Parathyroid adenoma (tissue), 2 donors: ENCODE data around the gene ADCY1.

ENCODE experiments used
- H2AFZ ChIP-seq: fragments of 300-600 bp; sonication (generic); one replicate; pipeline ENCODE4 v1.7.0; 2017; ENCODE audit warnings: antibody characterized with exemption, mild to moderate bottlenecking
- H3K27ac ChIP-seq: fragments of 300-600 bp; sonication (generic); one replicate; pipeline ENCODE4 v1.7.0; 2017
- H3K27me3 ChIP-seq: fragments of 300-600 bp; sonication (generic); one replicate; pipeline ENCODE4 v1.7.0; 2017; ENCODE audit warnings: low read length; ENCODE audit not compliant: control insufficient read depth, insufficient read depth
- H3K36me3 ChIP-seq: fragments of 300-600 bp; sonication (generic); one replicate; pipeline ENCODE4 v1.7.0; 2017; ENCODE audit warnings: low read length; ENCODE audit not compliant: control insufficient read depth, insufficient read depth
- H3K4me1 ChIP-seq: fragments of 300-600 bp; sonication (generic); one replicate; pipeline ENCODE4 v1.7.0; 2017; ENCODE audit warnings: control low read depth
- H3K4me2 ChIP-seq: fragments of 300-600 bp; sonication (generic); one replicate; pipeline ENCODE4 v1.7.0; 2017; ENCODE audit warnings: low read length
- H3K4me3 ChIP-seq: fragments of 300-600 bp; sonication (generic); one replicate; pipeline ENCODE4 v1.7.0; 2017; ENCODE audit warnings: low read depth, low read length
- H3K79me2 ChIP-seq: fragments of 300-600 bp; sonication (generic); one replicate; pipeline ENCODE4 v1.7.0; 2017; ENCODE audit warnings: control low read depth
- H3K9ac ChIP-seq: fragments of 300-600 bp; sonication (generic); one replicate; pipeline ENCODE4 v1.7.0; 2017; ENCODE audit warnings: mild to moderate bottlenecking
- H3K9me3 ChIP-seq: fragments of 300-600 bp; sonication (generic); one replicate; pipeline ENCODE4 v1.7.0; 2017; ENCODE audit warnings: low read length; ENCODE audit not compliant: control insufficient read depth
- TF ChIP-seq, protein P1 (sequence below): fragments of 300-600 bp; sonication (generic); IDR thresholded peaks from one replicate; pipeline ENCODE4 v1.7.0; 2017; ENCODE audit warnings: antibody characterized with exemption, mild to moderate bottlenecking
- donor health status: primary hyperparathyroidism.

The ADCY1 gene

DNA sequence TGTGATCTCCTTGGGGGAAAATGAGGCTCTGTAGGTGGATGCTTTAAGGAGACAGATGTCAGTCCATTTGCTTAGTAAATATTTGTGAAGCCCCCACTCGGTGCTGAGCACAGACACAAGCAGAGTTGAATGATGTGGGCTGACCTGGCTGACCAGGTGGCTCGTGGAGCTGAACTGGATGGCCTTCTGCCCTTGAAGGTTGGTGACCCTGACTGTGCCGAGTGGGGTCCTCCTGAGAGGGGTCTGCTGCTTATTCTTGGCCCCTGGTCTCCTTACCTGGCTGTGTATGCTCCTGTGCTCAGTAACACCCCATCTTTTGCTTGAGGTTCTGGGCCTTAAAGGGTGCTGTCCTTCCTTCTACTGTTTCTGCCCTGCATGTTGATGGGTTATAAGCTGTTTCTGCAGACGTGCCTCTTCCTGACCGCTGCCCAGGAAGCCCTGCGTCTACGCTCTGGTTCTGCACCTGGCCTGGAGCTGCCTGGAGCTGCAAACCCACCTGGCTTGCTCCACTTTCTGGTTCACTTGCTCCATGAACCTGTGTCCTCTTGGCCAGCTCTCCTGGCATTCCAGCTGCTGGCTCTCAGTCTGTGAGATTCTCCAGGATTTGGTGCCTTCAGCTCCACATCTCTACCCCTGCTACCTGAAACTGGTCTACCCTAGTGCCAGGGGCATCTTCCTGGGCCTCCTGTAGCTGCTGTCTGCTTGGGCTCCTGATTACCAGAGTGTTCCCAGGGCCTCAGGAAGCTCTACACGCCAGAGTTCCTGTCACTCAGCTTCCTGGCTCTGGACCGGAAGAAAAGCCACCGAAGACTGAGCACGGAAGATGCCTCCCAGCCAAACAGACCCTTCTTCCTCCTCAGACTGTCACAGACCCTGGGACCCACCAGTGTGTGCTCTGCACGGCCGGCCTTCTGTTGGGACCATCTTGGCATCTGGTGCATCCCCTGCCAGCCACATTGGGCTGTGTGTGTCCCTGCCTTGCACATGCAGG lies 76.5 kb downstream of the ADCY1 start:
- Histone ChIP-seq H3K9ac (no peak overlapping the region), H3K27ac (no peak overlapping the region), H3K4me3 (no peak overlapping the region), H3K9me3 (no peaks in the 10 kb centered on the region), H3K79me2 (no peaks in the 10 kb centered on the region), H3K4me2 (no peak overlapping the region), H3K36me3 (no peaks in the 10 kb centered on the region), H2AFZ (no peak overlapping the region), H3K27me3 (no peaks in the 10 kb centered on the region), H3K4me1 (no peaks in the 10 kb centered on the region)
- TF ChIP-seq, protein P1, sequence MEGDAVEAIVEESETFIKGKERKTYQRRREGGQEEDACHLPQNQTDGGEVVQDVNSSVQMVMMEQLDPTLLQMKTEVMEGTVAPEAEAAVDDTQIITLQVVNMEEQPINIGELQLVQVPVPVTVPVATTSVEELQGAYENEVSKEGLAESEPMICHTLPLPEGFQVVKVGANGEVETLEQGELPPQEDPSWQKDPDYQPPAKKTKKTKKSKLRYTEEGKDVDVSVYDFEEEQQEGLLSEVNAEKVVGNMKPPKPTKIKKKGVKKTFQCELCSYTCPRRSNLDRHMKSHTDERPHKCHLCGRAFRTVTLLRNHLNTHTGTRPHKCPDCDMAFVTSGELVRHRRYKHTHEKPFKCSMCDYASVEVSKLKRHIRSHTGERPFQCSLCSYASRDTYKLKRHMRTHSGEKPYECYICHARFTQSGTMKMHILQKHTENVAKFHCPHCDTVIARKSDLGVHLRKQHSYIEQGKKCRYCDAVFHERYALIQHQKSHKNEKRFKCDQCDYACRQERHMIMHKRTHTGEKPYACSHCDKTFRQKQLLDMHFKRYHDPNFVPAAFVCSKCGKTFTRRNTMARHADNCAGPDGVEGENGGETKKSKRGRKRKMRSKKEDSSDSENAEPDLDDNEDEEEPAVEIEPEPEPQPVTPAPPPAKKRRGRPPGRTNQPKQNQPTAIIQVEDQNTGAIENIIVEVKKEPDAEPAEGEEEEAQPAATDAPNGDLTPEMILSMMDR: no peak

DNA sequence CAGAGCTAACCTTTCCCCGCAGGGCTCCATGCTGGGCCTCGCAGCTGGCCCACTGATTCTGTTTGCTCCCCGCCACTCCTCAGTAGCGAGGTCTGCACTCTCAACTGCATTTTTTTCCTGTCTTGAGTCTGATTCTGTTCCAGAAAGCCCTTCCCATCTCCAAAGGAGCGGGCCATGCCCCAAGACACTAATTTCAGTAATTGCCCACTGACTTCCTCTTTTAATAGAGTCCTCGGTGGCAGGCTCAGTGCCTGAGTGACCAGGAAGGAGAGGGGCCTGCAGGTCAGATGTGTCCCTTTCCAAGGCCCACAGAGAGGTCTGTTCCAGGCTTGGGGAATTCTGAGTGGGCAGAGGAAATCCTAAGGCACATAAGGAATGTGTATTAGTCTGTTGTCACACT lies 77.4 kb downstream of the ADCY1 start:
- Histone ChIP-seq H3K79me2 (no peaks in the 10 kb centered on the region), H3K9ac (no peak overlapping the region), H2AFZ (no peak overlapping the region), H3K27me3 (no peaks in the 10 kb centered on the region), H3K9me3 (no peaks in the 10 kb centered on the region), H3K36me3 (no peaks in the 10 kb centered on the region), H3K4me1 (no peaks in the 10 kb centered on the region), H3K27ac (no peak overlapping the region), H3K4me2 (no peak overlapping the region), H3K4me3 (no peak overlapping the region)
- TF ChIP-seq, protein P1: no peak

DNA sequence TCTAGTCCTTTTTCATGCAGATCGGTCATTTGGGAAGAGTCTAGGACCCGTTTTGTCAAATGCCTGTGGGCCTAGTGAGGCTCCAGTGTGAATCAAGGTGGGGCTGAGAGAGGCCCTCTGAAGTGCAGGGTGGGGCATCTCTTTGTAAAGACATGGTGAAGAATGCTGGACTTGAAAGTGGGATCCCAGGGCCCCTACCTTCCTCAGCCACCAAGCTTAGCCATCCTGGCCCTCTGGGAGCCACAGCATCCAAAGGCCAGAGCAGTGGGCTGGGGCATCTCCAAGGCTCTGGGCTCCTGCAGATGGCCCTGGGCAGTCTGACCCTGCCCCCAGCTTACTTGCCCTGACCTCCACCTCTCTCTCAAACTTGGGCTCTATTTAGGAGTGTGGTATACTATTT lies 78.5 kb downstream of the ADCY1 start:
- Histone ChIP-seq H3K4me2 (no peak overlapping the region), H2AFZ (no peak overlapping the region), H3K79me2 (no peaks in the 10 kb centered on the region), H3K27ac (no peak overlapping the region), H3K4me1 (no peaks in the 10 kb centered on the region), H3K27me3 (no peaks in the 10 kb centered on the region), H3K9me3 (no peaks in the 10 kb centered on the region), H3K36me3 (no peaks in the 10 kb centered on the region), H3K4me3 (no peak overlapping the region), H3K9ac (no peak overlapping the region)
- TF ChIP-seq, protein P1: no peak

DNA sequence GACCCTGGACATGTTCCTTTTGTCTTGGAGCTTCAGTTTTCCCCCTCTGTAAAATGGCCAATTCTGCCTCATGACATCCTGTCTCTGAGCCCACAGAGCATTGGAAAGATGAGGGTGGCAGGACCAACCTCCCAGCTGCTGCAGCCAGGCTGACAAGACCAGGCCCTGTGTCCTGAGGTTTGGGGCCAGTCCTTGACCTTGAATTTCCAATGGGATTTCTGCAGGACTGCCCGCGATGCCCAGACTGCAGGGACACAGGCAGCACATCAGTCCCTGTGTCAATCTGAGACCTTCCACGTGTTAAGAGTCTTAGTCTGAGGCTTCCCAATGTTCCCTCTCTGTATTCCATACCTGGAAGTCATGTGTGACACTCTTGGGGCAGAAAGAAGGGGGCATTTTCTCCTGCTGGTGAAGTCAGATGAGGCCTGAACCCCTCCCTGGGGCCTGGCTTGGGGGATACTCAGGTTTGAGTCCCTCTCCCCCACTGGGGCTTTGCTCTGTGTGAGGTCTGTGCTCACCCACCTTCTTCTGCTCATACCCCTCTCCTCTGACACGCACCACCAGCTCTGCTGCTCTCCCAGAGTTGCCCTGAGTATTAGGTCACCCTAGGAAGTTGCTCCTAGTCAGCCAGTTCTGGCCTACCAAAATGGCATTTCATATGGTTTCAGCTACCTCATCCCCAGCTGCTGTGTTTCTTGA lies 79.2 kb downstream of the ADCY1 start:
- Histone ChIP-seq H2AFZ (no peak overlapping the region), H3K4me3 (no peak overlapping the region), H3K4me2 (no peak overlapping the region), H3K27ac (no peak overlapping the region), H3K27me3 (no peaks in the 10 kb centered on the region), H3K9ac (no peak overlapping the region), H3K9me3 (no peaks in the 10 kb centered on the region), H3K4me1 (no peaks in the 10 kb centered on the region), H3K79me2 (no peaks in the 10 kb centered on the region), H3K36me3 (no peaks in the 10 kb centered on the region)
- TF ChIP-seq, protein P1: no peak
